NK-92 (cell line): ENCODE measurements around the gene TERT.
"Not testable (repeated sequence)": the region's sequence is repeated elsewhere in the genome, so short reads cannot be mapped to it uniquely, and the experiment has no call there.

ENCODE experiments used
- DNase-seq: peaks from one replicate; lab custom pipeline; 2025; ENCODE audit not compliant: unreplicated experiment; lab: John Stamatoyannopoulos, UW

Gene TERT

DNA sequence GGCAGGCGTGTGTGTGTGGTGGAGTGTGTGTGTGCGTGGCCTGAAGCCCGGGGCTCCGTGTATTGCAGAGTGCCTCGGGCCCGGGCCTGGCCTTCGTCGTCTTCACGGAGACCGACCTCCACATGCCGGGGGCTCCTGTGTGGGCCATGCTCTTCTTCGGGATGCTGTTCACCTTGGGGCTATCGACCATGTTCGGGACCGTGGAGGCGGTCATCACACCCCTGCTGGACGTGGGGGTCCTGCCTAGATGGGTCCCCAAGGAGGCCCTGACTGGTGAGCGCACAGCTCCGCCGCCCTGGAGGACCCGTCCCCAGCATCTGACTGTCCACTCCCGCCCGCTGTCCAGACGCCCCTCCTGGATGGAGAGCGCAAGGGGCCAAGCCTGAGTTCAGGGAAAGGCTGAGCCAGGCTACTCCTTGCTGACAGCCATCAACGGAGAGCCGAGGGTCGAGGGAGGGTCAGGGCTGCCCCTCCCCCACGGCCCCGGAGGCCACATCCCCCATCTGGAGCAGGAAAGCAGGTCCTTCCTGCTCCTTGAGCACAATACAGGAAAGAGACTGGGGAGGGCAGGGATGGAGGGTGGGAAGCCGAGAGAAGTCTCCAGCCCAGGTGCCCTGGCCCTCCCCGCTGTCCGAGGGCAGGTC, 51.3 kb downstream of the TERT start:
- DNase-seq: no peak

DNA sequence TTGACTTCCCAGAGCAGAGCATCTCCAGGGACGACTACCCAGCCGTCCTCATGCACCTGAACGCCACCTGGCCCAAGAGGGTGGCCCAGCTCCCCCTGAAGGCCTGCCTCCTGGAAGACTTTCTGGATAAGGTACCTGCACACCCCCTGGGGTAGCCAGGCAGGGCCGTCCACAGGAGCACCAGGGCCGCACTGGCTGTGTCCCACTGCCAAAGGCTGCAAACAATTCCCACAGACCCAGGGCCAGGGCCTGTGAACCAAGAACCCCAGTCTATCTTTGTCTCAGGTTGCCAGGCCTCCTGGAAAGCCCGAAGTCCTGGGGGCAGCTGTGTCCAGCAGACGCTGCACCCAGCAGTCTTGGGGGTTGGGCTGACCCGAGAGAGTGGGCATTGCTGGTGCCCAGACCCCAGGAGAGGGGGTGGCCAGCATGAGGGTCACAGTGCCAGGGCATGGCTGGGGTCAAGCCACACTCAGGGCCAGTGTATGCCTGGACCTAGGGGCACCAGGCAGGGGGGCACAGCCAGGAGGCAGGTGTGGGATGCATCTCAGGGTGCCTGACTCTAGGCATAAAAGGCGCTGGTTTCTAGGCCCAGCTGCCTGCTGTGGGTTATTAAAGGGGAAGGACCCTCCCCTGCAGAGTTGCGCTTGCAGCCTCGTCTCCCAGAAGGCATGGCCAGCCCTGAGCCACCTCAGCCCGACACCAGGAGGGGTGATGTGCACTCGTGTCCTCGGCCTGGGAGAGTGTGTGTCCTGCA, 52.0 kb downstream of the TERT start:
- no peak for DNase-seq

DNA sequence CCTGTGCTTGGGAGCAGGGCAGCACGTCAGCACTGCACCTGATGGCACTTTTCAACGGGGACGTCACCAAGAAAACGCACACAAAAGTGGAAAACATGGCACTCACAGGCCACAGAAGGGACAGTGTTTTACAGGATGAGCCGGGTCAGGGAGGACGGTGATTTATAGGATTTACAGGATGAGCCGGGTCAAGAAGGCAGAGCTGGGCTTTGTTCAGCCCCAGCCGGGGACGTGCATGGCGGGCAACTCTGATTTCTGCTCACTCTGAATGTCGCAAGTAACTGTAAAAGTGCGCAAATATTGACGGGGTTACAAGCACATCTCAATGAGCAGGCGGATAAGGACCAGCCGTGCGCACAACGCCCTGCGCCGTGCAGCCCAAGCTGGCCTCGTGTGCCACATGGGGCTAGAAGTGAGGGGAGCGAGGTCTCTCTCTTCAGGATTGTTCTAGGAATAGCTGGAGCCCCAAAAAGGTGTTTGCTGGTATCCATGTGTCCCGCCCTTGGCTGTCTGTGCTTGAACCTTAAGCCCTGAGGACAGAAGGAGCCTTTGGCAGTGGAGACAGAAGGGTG, 53.3 kb downstream of the TERT start:
- DNase-seq: no peak

GRCh38 chr5:1240496-1241260, 54.2 kb downstream of the TERT start:
- DNase-seq: no peak

DNA sequence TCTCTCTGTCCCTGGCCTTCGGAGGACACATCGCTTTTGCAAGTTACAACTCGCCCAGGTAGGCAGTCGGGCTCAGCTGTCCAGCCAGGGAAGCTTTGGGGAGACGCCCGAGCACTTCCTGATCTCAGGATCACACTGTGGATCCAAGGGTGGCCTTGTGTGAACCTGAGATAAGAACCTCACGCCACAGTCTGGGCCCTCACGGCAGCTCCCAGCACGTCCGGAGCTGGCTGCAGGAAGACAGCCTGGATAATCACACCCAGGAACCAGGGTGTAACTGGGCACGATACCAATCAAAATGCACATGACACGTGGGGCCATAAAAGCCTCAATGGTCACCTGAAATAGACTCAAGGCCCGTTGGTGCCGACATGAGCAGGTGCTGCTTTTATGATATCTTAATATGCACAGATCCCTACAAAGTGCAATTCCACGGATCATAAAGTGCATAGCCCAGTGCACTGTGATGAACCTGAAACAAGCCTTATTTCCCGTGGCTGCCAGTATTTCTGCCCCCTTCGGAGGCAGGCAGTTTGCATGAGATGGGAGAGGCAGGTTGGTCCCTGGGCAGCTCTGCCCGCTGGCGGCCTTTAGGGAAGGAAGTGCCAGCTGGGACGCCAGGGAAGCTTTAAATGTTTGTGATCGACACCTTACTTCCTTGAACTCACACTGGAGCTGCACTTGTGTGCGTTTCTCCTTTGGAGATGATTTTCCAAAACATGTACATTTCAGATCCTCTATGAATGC, 55.2 kb downstream of the TERT start:
- DNase-seq: no peak

DNA sequence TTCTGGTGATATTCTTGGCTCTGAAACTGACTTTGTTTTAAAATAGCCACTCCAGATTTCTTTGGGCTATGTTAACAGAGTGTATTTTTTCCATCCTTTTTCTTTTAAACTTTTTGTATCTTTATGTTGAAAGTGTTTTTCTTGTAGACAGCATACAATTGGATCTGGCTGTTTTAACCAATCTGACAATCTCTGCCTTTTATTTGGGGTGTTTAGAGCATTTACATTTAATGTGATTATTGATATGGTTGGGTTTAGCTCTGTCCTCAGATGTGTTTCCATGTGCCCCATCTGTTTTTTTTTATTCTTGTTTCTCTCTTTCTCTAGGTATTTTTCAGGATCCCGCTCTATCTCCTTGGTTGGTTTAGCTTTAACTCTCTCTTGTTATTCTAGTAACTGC, 59.0 kb downstream of the TERT start:
- no peak for DNase-seq

DNA sequence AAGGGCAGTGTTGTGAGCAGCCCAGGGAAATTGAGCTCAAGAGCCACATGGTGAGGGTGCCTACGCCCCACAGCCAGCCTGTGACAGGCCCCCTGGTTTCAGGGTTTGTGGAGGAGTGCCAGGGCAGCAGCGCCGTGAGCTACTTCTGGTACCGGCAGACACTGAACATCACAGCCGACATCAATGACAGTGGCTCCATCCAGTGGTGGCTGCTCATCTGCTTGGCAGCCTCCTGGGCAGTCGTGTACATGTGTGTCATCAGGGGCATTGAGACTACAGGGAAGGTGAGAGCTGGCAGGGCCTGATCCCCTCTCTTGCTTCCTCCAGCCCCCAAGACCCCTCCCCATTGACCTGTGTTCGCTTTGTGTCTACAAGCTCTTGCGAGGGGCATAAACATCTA, 59.5 kb downstream of the TERT start:
- DNase-seq: no peak

- no peak for DNase-seq
Observed at GRCh38 chr5:1232780-1233179, 62.1 kb downstream of the TERT start.

DNA sequence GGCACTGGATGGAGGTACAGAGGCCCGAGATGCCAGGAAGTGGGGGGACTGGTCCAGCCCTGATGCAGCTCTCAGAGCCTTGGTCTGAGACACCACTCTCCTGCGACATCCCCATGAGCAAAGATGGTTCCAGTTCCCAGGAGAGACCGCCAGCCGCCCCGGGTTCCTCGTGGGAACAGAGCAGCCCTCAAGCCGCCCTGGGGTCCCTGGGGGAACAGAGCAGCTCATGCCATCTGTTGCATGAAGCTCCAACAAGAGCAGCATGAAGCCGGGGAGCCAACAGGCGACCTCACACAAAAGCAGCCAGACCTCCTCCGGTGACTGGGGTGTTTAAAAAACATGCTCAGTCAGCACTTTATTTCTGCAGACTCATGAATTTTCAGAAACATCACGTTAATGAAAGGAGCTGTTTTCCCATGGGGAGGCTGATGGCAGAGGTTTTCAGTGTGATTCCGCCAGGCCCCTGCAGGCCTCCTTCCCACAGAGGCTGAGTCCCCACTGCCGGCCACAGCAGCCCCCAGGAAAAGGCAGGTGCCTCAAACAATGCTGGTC, 63.4 kb downstream of the TERT start:
- DNase-seq: no peak

GRCh38 chr5:1230551-1230950, 64.3 kb downstream of the TERT start:
- no peak for DNase-seq

GRCh38 chr5:1229822-1230221, 65.0 kb downstream of the TERT start:
- no peak for DNase-seq

- DNase-seq: not testable (repeated sequence)
Observed at GRCh38 chr5:1229023-1229422, 65.8 kb downstream of the TERT start.

GRCh38 chr5:1228120-1228519, 66.7 kb downstream of the TERT start:
- DNase-seq: no peak

DNA sequence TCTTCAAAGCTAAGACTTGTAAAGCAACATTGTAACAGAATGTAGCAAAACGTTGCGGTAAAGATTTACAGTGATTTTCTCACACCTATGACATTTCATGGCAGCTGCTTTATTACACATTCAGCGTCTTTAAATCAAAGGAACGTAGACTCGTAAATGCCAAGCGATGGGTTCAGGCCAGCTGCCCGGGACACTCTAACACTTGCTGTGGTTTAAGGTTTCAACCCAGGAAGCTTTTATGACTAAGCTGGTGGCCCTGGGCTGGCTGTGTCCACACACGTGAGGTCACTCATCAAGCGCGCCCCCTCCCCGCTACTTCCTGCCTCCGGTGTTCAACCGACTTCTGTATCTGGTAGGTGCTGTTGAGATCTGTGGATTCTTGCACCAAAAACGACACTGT, 67.2 kb downstream of the TERT start:
- no peak for DNase-seq

DNA sequence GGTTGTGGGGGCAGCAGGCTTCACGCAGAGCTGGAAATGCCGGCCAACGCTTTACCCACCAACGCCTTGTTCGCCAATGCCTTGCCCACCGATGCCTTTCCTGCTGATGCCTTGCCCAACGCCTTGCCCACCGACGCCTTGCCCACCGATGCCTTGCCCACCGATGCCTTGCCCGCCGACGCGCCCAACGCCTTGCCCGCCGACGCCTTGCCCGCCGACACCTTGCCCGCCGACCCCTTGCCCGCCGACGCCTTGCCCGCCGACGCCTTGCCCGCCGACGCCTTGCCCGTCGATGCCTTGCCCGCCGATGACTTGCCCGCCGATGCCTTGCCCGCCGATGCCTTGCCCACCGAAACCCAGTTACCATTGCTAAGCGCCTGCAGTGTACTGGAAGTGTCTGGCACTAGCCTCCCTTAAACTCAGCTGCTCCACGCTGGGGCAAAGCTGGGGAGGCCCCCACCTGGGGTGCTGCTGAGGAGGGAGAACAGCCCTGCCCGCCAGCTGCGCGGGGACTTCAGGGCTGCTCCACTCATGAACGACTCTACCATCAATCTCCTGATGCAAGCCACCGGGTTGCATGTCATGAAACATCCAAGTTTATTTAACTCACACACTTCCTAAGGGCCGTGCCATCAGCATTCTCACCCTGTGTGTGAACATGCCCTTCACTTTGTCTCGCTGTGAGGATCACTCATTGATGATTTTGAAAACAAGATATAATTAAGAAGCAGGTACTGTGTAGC, 67.9 kb downstream of the TERT start:
- DNase-seq: no peak

DNA sequence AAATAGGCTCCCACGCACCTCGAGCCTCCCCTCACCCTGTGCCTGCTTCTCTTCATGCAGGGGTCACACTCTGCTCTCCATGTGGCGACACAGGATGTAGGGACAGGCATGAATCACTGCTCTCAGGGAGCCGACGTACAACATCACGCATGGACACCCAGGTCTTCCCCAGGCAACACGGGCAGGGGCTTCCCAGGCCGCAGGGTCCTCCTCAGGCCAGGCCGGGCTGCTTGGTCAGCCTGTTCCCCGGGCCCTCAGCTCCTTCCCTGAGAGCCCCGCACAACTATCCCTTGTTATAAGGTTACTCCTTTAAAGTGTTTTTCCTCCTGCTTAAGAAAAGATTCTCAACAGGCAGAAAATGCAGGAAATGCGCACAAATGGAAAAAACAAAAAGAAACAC, 68.6 kb downstream of the TERT start:
- DNase-seq: no peak

- no peak for DNase-seq
Observed at GRCh38 chr5:1225081-1225480, 69.8 kb downstream of the TERT start, which contains the start of gene SLC6A18. Gene SLC6A18, plus strand, starts transcription at chr5:1225381. Its CDS starts 97 bp downstream, at chr5:1225478.

DNA sequence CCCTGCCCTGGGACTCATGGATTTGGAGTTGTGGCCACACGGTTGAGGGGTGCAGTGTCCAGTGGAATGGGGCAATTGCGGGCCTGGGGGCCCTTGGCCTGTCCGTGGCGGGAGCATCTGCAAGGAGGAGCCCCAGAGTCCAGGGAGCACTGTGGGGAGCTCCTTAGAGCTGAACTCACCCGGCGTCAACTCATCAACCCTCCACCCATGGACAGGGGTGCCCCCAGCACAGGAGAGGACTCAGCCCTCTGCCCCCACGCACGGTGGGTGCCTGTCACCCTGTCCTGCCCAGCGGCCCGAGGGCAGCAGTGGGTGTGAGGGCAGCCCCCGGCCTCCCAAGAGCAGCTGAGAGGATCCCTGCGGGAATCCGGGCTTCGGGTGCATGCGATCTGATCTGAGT, 70.2 kb downstream of the TERT start:
- DNase-seq: no peak

GRCh38 chr5:1223278-1223670, 71.6 kb downstream of the TERT start:
- no peak for DNase-seq
